T-helper 2 cell treated with Interferon-gamma antibody and Interleukin-4, amounts not matched to agents 100 ng/mL and 5 ng/mL, for 36 hours (primary cell): ENCODE results near the gene CHAC1. TPM values are rescaled to one million over a fixed set of nuclear protein-coding genes. Genes with fewer than 3 reads are reported as not detected.
"Not testable (repeated sequence)": the region's sequence is repeated elsewhere in the genome, so short reads cannot be mapped to it uniquely, and the experiment has no call there.

Experiments used
- intact Hi-C: fragments of 100-400 bp; cut with micrococcal nuclease; formaldehyde crosslinking; loops from one replicate; pipeline ENCODE4 v1.15.1; 2023
- total RNA-seq: library from RNA; stranded (reverse); gene quantifications from 2 replicates; pipeline ENCODE4 v1.2.3, GENCODE V29; 2022

The CHAC1 gene
- total RNA-seq, 1 donor from 2014 or later, result 3.6 TPM

GRCh38 chr15:40955141-40955903 is 2.1 kb downstream of the CHAC1 start:
- intact Hi-C loops, result no loop called here

- intact Hi-C loops, result no loop called here
These were observed 2.8 kb downstream of the CHAC1 start for GRCh38 chr15:40955930-40956540.

DNA sequence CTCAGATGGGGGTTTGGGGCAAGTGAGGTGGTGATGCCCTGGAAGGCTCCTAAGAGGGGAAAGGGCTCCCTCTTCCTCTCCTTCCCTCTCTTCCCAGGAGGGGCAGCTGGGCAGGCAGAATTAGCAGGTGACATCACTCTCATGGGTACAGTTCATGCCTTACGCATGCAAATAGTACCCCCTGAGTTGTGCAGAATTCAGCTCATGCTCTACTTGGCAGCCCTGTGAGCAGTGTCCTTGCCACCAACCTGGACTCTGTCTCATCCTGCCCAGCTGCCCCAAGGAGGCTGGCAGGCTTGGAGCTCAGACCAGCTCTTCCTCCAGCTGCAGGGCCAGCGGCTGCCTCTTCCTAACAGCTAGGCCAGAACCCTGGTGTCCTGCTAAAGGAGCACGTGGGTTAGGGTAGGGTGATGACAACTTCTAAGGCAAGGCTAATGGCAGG is 3.3 kb downstream of the CHAC1 start:
- intact Hi-C loops, result no loop called here

- intact Hi-C loops, result no loop called here
These were observed 3.8 kb downstream of the CHAC1 start for GRCh38 chr15:40957041-40957555.

DNA sequence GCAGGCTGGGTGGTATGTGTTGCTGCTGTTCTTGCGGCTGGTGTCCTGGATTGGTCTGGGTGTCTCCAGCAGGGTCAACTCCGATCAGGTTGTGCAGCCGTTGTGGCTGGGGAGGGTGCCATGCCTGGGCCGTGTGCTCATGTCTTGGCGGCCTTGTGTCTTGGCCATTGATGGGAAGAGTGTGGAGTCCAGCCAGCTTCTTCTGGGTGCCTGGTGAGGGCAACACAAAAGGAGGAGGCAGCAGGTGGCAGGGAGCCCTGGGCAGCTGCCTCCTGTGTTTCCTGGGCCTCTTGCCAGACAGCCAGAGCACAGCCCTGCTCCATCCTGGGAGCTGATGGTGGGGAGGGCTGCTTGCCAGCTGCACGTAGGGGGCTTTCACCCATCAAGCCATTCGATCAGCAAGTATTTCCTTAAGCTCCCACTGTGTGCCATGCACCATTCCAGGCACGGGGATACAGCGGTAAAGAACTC is 4.3 kb downstream of the CHAC1 start:
- intact Hi-C loops, result no loop called here

DNA sequence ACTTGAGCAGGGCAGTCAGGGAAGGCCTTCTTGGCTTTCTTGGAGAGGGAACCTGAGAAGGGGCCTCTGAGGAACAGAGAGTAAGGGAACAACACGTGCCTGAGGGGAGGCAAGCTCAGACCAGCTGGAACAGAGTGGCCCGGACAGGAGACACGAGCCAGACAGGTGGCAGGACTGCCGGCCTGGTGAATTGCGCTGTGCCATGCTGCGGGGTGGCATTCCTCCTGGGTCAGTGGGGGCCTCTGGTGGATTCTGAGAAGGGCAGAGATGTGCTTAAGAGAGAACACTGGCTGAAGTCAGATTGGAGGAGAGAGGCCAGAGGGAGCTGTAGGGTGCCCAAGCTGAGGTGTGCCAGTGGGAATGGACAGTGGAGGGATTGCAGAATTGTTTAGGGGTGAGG is 4.9 kb downstream of the CHAC1 start:
- intact Hi-C loops, result no loop called here

DNA sequence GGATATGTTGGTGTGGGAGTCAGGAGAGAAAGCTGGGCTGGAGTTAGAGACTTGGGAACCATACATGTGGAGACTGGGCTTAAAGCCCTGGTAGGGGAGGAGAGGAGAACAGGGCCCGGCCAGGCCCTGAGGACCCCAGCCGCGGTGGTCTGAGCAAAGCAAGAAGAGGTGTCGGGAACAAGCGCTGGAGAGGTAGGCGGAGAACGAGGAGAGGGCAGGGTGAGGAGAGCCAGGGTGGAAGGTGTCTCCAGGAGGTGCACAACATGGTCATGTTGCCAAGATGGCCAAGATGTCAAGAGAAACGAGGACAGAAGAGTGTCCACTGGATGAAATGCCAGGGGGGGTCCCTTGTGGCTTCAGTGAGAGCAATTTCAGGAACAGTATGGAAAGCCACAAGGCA is 5.5 kb downstream of the CHAC1 start:
- intact Hi-C loops, result no loop called here

DNA sequence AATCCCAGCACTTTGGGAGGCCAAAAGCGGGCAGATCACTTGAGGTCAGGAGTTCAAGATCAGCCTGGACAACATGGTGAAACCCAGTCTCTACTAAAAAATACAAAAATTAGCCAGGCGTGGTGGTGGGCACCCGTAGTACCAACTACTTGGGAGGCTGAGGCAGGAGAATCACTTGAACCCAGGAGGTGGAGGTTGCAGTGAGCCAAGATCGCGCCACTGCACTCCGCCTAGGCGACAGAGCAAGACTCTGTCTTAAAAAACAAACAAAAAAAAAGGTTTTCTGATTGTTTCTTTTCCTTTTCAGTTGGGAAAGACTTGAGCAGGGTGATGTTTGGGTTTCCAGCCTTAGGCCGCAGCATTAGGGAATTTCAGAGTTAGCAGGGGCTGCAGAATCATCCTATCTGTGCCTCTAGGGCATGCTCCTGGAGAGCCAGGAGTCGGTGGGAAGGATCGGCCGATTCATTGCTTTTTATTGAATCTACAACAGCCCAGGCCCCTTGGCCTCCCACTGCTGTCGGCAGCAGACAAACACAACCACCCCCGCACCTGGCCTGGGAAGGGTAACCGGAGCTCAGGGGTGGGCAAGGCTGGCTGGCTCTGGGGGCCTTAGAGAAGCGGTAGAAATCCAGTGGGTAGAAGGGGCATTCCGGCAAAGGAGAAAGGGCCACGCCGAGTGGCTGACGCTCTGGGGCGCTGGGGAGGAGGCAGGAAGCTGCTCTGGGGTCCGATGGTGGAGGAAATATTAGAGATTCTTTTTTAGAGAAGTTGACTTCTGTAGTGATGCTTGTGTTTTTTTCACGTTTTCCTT is 6.3 kb downstream of the CHAC1 start:
- intact Hi-C loops, result no loop called here

DNA sequence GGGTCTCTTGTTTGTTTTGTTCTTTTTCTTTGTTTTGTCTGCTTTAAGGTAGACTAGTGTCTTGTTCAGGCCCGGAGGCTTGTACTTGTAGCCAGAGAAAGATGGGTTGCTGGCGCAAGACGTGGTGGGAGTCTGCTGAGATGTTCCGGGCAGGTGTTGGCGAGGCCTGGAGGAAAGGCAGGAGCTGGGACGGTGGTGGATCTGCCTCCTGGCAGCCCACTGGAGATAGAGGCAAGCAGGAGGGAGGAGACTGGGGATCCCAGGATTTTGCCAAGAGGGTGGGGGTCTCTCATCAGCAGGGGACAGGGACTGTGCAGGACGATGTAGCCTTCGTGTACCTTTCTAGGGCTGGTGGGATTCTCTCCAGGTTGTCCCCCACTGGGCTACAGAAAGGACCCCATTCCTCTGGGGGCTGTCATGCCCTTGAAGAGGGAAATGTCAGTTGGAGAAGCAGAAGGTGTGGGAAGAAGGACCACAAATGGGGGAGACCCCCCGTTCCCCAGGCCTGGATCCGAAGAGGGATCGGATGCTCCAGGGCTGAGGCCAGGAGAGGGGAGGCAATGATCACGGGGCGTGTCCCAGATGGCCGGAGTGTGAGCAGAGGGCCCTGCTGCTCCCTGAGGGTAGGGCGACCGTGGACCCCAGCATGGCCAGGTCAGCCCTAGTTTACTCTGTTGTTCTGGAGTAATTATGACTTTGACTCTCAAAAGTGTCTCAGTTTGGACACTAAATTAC is 7.0 kb downstream of the CHAC1 start:
- intact Hi-C loops, result no loop called here

- intact Hi-C loops, result no loop called here
These were observed 7.7 kb downstream of the CHAC1 start for GRCh38 chr15:40960925-40961324.

- intact Hi-C loops, result not testable (repeated sequence)
These were observed 8.5 kb downstream of the CHAC1 start for GRCh38 chr15:40961740-40962139.

GRCh38 chr15:40962317-40962716 is 9.0 kb downstream of the CHAC1 start:
- intact Hi-C loops, result not testable (repeated sequence)

- intact Hi-C loops, result no loop called here
These were observed 9.9 kb downstream of the CHAC1 start for GRCh38 chr15:40963201-40963600.

DNA sequence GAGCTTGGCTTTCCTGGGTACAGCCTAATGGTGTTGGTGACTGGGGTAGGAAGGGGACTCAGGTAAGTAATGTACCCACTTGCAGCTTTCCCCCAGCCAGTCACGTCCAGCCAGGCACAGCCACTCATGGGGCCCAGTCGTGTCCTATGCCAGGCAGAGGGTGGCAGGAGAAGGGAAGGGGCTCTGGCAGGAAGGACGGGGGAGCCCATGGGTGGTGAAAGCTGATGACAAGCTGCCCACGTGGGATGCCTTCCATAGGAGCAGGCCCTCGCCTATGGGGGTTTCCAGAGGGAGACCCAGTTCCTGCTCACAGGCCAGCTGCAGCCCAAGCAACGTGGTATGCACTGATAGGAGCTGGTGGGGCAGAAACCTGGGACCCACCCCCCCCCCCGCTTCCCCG is 10.7 kb downstream of the CHAC1 start:
- intact Hi-C loops, result no loop called here

DNA sequence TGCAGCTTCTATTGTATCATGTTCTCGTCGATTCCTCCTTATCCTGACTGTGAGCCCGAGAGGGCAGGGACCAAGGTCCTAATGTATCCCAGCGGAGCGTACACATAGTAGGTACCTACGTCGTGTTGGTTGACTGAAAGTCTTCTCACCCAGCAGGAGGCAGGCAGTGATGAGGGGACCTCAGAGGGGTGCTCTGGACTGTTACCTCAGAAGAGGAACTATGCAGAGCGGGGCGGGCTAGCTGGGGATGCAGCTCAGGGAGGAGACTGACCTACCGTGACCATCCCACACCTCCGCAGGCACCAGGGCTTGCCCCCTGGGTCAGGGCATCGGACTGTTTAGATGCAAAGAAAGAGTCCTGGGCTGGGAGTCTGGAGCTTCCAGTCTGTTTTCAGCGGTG is 11.4 kb downstream of the CHAC1 start:
- intact Hi-C loops, result no loop called here

GRCh38 chr15:40968290-40969085 is 15.2 kb downstream of the CHAC1 start:
- intact Hi-C loops, result no loop called here

DNA sequence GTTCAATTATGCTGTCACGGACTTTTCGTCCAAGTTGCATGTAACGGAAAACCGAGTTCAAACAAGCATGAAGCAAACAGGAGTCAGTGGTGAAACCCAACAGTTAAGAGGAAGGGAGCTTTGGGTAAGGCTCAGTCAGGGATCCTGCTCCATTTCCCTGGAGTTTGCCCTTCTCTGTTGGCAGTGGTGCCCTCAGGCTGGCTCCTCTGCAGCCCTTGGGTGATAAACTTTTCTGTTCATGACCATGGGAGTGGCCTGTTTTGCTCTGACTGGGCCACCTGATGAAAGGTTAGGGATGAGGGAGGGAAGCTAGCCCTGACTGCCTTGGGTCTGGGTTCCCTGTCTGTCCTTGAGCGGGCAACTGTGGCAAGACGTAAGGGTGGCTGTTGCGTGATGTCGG is 16.1 kb downstream of the CHAC1 start:
- intact Hi-C loops, result no loop called here

DNA sequence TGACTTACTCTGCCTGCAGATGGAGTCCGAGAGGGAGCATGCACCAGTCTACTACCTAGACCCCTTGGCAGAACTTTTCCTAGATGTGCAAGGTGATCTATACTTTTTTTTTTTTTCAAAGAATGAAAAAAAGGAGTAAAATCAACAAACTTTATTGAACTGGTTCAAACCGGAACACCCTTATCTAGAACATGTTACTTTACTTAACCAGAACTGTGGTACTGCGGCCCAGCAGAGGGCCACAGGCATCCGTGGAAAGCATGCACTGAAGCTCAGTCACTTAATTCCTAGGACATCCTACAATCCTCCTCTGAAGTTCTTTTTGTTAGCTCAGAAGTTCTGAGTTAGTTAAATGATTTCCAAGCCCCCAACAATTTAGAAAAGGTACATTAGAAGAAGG is 21.6 kb downstream of the CHAC1 start:
- intact Hi-C loops, result no loop called here

DNA sequence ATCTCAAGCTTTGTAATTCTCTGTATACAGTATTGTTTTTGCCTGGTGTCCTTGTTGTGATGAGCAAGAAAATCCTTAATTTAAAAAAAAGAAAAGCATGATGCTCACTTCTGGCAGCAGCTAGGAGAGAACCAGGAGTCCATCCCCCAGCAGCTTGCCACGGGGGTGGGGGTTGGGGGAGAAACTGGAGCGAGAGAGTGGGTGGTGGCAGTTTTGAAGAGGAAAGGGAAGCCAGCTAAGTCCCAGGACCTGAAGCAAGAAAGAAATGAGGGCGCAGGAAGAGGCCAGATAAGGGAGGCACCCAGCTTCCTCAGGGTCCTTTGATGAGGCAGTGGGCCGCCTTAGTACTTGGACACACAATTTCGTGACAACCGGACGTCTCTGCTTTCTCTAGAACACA is 23.5 kb downstream of the CHAC1 start:
- intact Hi-C loops, result no loop called here

DNA sequence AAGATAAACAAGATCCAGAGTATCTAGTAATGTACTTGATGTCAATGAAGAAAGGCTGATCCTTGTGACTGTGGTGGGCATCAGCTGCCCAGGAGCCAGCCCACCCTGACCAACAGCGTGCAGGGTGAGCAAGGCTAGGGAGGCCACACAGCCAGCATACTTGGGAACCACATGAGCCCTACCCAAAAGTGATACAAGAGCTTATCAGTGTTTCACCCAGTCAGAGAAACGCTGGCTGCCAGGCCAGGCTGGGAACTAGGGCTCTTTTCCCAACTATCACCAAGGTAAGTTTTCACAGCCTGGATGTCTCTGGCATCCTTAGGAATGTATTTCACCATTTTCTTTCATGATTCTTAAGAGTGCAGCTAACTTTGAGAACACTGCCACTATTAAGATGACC is 24.9 kb downstream of the CHAC1 start:
- intact Hi-C loops, result no loop called here
